ENCODE measurements around the gene ANKK1.
A peak's percentile ranks its signal among the peaks of the same experiment; 100 is the strongest.

Gene ANKK1

GRCh38 chr11:113349528-113349927, 38.1 kb upstream of the ANKK1 start:
- no peaks in the 10 kb centered on the region for H3K27me3 ChIP-seq (ENCODE audit: insufficient read depth, low read depth, severe bottlenecking)
- no peaks in the 10 kb centered on the region for H3K36me3 ChIP-seq
- H3K27ac ChIP-seq: no peak overlapping the region
- peak; percentile 41 for DNase-seq
- peaks cover 2% of the 10 kb centered on the region for H3K9me3 ChIP-seq (ENCODE audit: severe bottlenecking)
- no peak overlapping the region for H3K4me3 ChIP-seq (ENCODE audit: low read depth, low read length)
- TF ChIP-seq CTCF (IDR thresholded peaks at IDR 0.05; ENCODE audit: low read depth, low read length): no peak

GRCh38 chr11:113350336-113351067, 37.1 kb upstream of the ANKK1 start:
- H3K27me3 ChIP-seq (ENCODE audit: insufficient read depth, low read depth, severe bottlenecking): no peaks in the 10 kb centered on the region
- H3K27ac ChIP-seq: no peak overlapping the region
- no peak for DNase-seq
- peaks cover 5% of the 10 kb centered on the region for H3K9me3 ChIP-seq (ENCODE audit: severe bottlenecking)
- H3K36me3 ChIP-seq: no peaks in the 10 kb centered on the region
- H3K4me3 ChIP-seq (ENCODE audit: low read depth, low read length): no peak overlapping the region
- no peak for TF ChIP-seq CTCF (IDR thresholded peaks at IDR 0.05; ENCODE audit: low read depth, low read length)

GRCh38 chr11:113351068-113351450, 36.5 kb upstream of the ANKK1 start:
- H3K36me3 ChIP-seq: no peaks in the 10 kb centered on the region
- TF ChIP-seq CTCF (IDR thresholded peaks at IDR 0.05; ENCODE audit: low read depth, low read length): no peak
- no peak overlapping the region for H3K27ac ChIP-seq
- H3K9me3 ChIP-seq (ENCODE audit: severe bottlenecking): peaks cover 9% of the 10 kb centered on the region
- no peak overlapping the region for H3K4me3 ChIP-seq (ENCODE audit: low read depth, low read length)
- no peaks in the 10 kb centered on the region for H3K27me3 ChIP-seq (ENCODE audit: insufficient read depth, low read depth, severe bottlenecking)
- DNase-seq: no peak

- no peaks in the 10 kb centered on the region for H3K27me3 ChIP-seq (ENCODE audit: insufficient read depth, low read depth, severe bottlenecking)
- DNase-seq: no peak
- no peak for TF ChIP-seq CTCF (IDR thresholded peaks at IDR 0.05; ENCODE audit: low read depth, low read length)
- H3K9me3 ChIP-seq (ENCODE audit: severe bottlenecking): peaks cover 10% of the 10 kb centered on the region
- H3K4me3 ChIP-seq (ENCODE audit: low read depth, low read length): no peak overlapping the region
- no peak overlapping the region for H3K27ac ChIP-seq
- no peaks in the 10 kb centered on the region for H3K36me3 ChIP-seq
Observed at GRCh38 chr11:113351480-113351879, 36.1 kb upstream of the ANKK1 start.

- peaks cover 10% of the 10 kb centered on the region for H3K9me3 ChIP-seq (ENCODE audit: severe bottlenecking)
- DNase-seq: no peak
- H3K36me3 ChIP-seq: no peaks in the 10 kb centered on the region
- H3K4me3 ChIP-seq (ENCODE audit: low read depth, low read length): no peak overlapping the region
- no peak for TF ChIP-seq CTCF (IDR thresholded peaks at IDR 0.05; ENCODE audit: low read depth, low read length)
- no peak overlapping the region for H3K27ac ChIP-seq
- H3K27me3 ChIP-seq (ENCODE audit: insufficient read depth, low read depth, severe bottlenecking): no peaks in the 10 kb centered on the region
Observed at GRCh38 chr11:113356203-113356602, 31.4 kb upstream of the ANKK1 start.

- Histone ChIP-seq H3K9me3 (ENCODE audit: severe bottlenecking) (no peaks in the 10 kb centered on the region), H3K27ac (no peak overlapping the region), H3K36me3 (no peaks in the 10 kb centered on the region), H3K4me3 (ENCODE audit: low read depth, low read length) (no peak overlapping the region), H3K27me3 (ENCODE audit: insufficient read depth, low read depth, severe bottlenecking) (no peaks in the 10 kb centered on the region)
- DNase-seq: no peak
- no peak for TF ChIP-seq CTCF (IDR thresholded peaks at IDR 0.05; ENCODE audit: low read depth, low read length)
Observed at GRCh38 chr11:113363406-113363805, 24.2 kb upstream of the ANKK1 start.

All from WERI-Rb-1 (cell line).